HepG2 (cell line): ENCODE measurements around the gene PRXL2B. TPM values are rescaled to one million over a fixed set of nuclear protein-coding genes. Genes with fewer than 3 reads are reported as not detected.
A peak's percentile ranks its signal among the peaks of the same experiment; 100 is the strongest.

Experiments
- BHLHE40 ChIP-seq: IDR thresholded peaks from 2 replicates; pipeline ENCODE4 v1.6.1; 2011; ENCODE audit warnings: low read length, improper control_type of control experiment
- CENPX ChIP-seq: sonication (generic); formaldehyde crosslinking; IDR thresholded peaks from 2 replicates; pipeline ENCODE4 v1.9.0; 2021; ENCODE audit warnings: mild to moderate bottlenecking, missing genetic modification reagents, moderate library complexity
- CHCHD3 ChIP-seq: sonication (generic); formaldehyde crosslinking; IDR thresholded peaks from 2 replicates; pipeline ENCODE4 v1.8.0; 2022; ENCODE audit warnings: mild to moderate bottlenecking, missing genetic modification reagents, moderate library complexity
- FOXP1 ChIP-seq, 2 experiments: fragments of 450-650 bp in 1 of 2; IDR thresholded peaks; 2 replicates each; pipeline ENCODE4 v1.6.1; 2017 to 2018; ENCODE audit warnings: antibody characterized with exemption in 1 of 2
- GLMP ChIP-seq: sonication (generic); formaldehyde crosslinking; IDR thresholded peaks from 2 replicates; pipeline ENCODE4 v1.9.0; 2021; ENCODE audit warnings: missing genetic modification reagents, mild to moderate bottlenecking, borderline replicate concordance
- GTF3A ChIP-seq: sonication (generic); formaldehyde crosslinking; conservative IDR thresholded peaks from 2 replicates; pipeline ENCODE4 v1.4.0; 2020; ENCODE audit warnings: mild to moderate bottlenecking, missing genetic modification reagents
- HOXD1 ChIP-seq: sonication (generic); formaldehyde crosslinking; IDR thresholded peaks from 2 replicates; pipeline ENCODE4 v1.5.0; 2020; ENCODE audit warnings: missing genetic modification reagents
- KLF15 ChIP-seq: sonication (generic); formaldehyde crosslinking; IDR thresholded peaks from 2 replicates; pipeline ENCODE4 v1.8.1; 2023; ENCODE audit warnings: borderline replicate concordance, mild to moderate bottlenecking, inconsistent platforms, missing genetic modification reagents, mixed read lengths
- KMT2A ChIP-seq: sonication (generic); formaldehyde crosslinking; IDR thresholded peaks from 2 replicates; pipeline ENCODE4 v1.4.0; 2020; ENCODE audit warnings: missing genetic modification reagents
- MTA1 ChIP-seq: sonication (generic); formaldehyde crosslinking; IDR thresholded peaks from 2 replicates; pipeline ENCODE4 v1.4.0; 2020; ENCODE audit warnings: missing genetic modification reagents, mild to moderate bottlenecking, borderline replicate concordance
- PBX3 ChIP-seq: sonication (generic); formaldehyde crosslinking; IDR thresholded peaks from 2 replicates; pipeline ENCODE4 v1.8.1; 2023; ENCODE audit warnings: missing genetic modification reagents, inconsistent platforms, borderline replicate concordance
- PHB2 ChIP-seq: fragments of 450-650 bp; IDR thresholded peaks from 2 replicates; pipeline ENCODE4 v1.6.1; 2018; ENCODE audit not compliant: partially characterized antibody
- PRPF4 ChIP-seq: fragments of 200-400 bp; formaldehyde crosslinking; IDR thresholded peaks from 2 replicates; pipeline ENCODE4 v1.6.1; 2016; ENCODE audit warnings: low read length, low read depth; ENCODE audit not compliant: poor library complexity, severe bottlenecking
- RBFOX2 ChIP-seq: fragments of 200-400 bp; formaldehyde crosslinking; IDR thresholded peaks from 2 replicates; pipeline ENCODE4 v1.6.1; 2017; ENCODE audit warnings: low read depth, mild to moderate bottlenecking, low read length
- SIN3B ChIP-seq: fragments of 150-350 bp; IDR thresholded peaks from 2 replicates; pipeline ENCODE4 v1.6.1; 2014; ENCODE audit warnings: low read length
- SMC3 ChIP-seq: IDR thresholded peaks from 2 replicates; pipeline ENCODE4 v1.6.1; 2011; ENCODE audit warnings: low read length, improper control_type of control experiment
- TGIF2 ChIP-seq: IDR thresholded peaks from 2 replicates; pipeline ENCODE4 v1.6.1; 2016; ENCODE audit warnings: control low read depth, missing compliant biosample characterization
- ZBTB8A ChIP-seq: sonication (generic); formaldehyde crosslinking; IDR thresholded peaks from 2 replicates; pipeline ENCODE4 v1.4.0; 2020; ENCODE audit warnings: mild to moderate bottlenecking, low read depth, missing genetic modification reagents, borderline replicate concordance
- ZFP62 ChIP-seq: sonication (generic); formaldehyde crosslinking; IDR thresholded peaks from 2 replicates; pipeline ENCODE4 v1.4.0; 2020; ENCODE audit warnings: missing genetic modification reagents
- ZGPAT ChIP-seq: IDR thresholded peaks from 2 replicates; pipeline ENCODE4 v1.6.1; 2016; ENCODE audit warnings: mild to moderate bottlenecking
- ZIK1 ChIP-seq: sonication (generic); formaldehyde crosslinking; IDR thresholded peaks from 2 replicates; pipeline ENCODE4 v1.5.0; 2020; ENCODE audit warnings: mild to moderate bottlenecking, low read depth, missing genetic modification reagents, borderline replicate concordance
- ZMAT3 ChIP-seq: sonication (generic); formaldehyde crosslinking; conservative IDR thresholded peaks from 2 replicates; pipeline ENCODE4 v1.7.0; 2021; ENCODE audit warnings: missing genetic modification reagents
- ZNF235 ChIP-seq: sonication (generic); formaldehyde crosslinking; IDR thresholded peaks from 2 replicates; pipeline ENCODE4 v1.8.1; 2023; ENCODE audit warnings: mild to moderate bottlenecking, missing genetic modification reagents, borderline replicate concordance
- ZNF317 ChIP-seq: sonication (generic); formaldehyde crosslinking; IDR thresholded peaks from 2 replicates; pipeline ENCODE4 v1.5.0; 2020; ENCODE audit warnings: mild to moderate bottlenecking, missing genetic modification reagents
- ZNF557 ChIP-seq: sonication (generic); formaldehyde crosslinking; IDR thresholded peaks from 2 replicates; pipeline ENCODE4 v1.4.0; 2020; ENCODE audit warnings: missing genetic modification reagents
- ZNF598 ChIP-seq: sonication (generic); formaldehyde crosslinking; IDR thresholded peaks from 2 replicates; pipeline ENCODE4 v1.5.1; 2020; ENCODE audit warnings: mild to moderate bottlenecking, missing genetic modification reagents, borderline replicate concordance
- ZNF615 ChIP-seq: sonication (generic); formaldehyde crosslinking; IDR thresholded peaks from 2 replicates; pipeline ENCODE4 v1.5.0; 2020; ENCODE audit warnings: mild to moderate bottlenecking, missing genetic modification reagents, borderline replicate concordance
- ZNF678 ChIP-seq: sonication (generic); formaldehyde crosslinking; IDR thresholded peaks from 2 replicates; pipeline ENCODE4 v1.4.0; 2020; ENCODE audit warnings: mild to moderate bottlenecking, missing genetic modification reagents
- ZNF713 ChIP-seq: sonication (generic); formaldehyde crosslinking; IDR thresholded peaks from 2 replicates; pipeline ENCODE4 v1.4.0; 2020; ENCODE audit warnings: mild to moderate bottlenecking, missing genetic modification reagents
- ZZZ3 ChIP-seq: sonication (generic); formaldehyde crosslinking; IDR thresholded peaks from 2 replicates; pipeline ENCODE4 v1.4.0; 2020; ENCODE audit warnings: missing genetic modification reagents, mild to moderate bottlenecking, borderline replicate concordance
- polyA plus RNA-seq, 8 experiments: library from polyadenylated mRNA; depleted of rRNA in 3 of 8; stranded (reverse) in 7 of 8; unstranded in 1 of 8; fragments of >200 nt; fragmentation: Illumina TruSeq in 4 of 8; extraction: Trizol in 4 of 8; gene quantifications; 2 replicates each; pipeline versions ENCODE4 v1.2.1 to v1.2.3, GENCODE V29; 2011 to 2016; ENCODE audit warnings: low read depth in 4 of 8, missing spikeins in 1 of 8, mixed read lengths in 1 of 8; ENCODE audit not compliant: insufficient read depth in 1 of 8
- total RNA-seq, 5 experiments: library from RNA; depleted of rRNA; stranded (reverse); fragments of >200 nt; fragmentation: Illumina TruSeq; extraction: Trizol; gene quantifications; 2 replicates each; pipeline ENCODE4 v1.2.3, GENCODE V29; 2016; ENCODE audit warnings: low read depth in 1 of 5

Gene PRXL2B
- total and polyA plus RNA-seq, 2 of the 13 experiments (the other 11 are each of a cell fraction or from before 2014, with no cell fraction given): 16.8 to 22.1 TPM

DNA sequence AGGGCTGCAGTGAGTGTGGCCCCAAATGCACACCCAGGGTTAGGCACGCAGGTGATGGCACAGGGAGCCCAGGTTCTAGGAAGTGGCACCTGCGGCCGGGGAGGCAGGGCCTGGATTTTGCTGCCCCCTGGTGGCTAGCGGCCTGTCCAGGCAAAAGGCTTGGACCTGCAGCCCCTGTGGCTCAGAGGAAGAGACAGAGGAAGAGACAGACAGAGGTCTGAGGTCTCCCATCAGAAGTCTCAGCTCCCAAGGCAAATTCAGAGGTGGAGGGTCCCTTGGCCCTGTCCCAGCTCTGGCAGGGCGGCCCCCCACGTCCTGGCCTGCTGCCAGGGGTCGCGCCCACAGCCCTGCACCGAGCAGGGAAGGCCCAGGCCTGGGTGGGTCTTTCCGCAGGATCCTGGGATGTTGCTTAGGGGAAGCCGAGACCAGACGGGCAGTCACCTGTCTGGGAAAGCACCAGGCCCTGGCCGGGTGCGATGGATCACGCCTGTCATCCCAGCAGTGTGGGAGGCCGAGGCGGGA lies 38.4 kb upstream of the PRXL2B start (continued):
- TF ChIP-seq ZGPAT (CRISPR knock-in tag) (no peak), TGIF2 (0 out of 2 replicates have a peak, but pooled peaks have one; percentile 26), ZNF557 (CRISPR knock-in tag) (no peak), ZNF598 (CRISPR knock-in tag) (no peak), PBX3 (no peak), ZNF317 (CRISPR knock-in tag) (0 out of 2 replicates have a peak, but pooled peaks have one; percentile 16), SIN3B (no peak), ZNF713 (CRISPR knock-in tag) (no peak), RBFOX2 (no peak), ZZZ3 (CRISPR knock-in tag) (0 out of 2 replicates have a peak, but pooled peaks have one; percentile 10), ZMAT3 (CRISPR knock-in tag) (no peak), GTF3A (CRISPR knock-in tag) (no peak), HOXD1 (no peak), FOXP1 (IDR thresholded peaks at IDR 0.05) (no peak), FOXP1 (CRISPR knock-in tag; IDR thresholded peaks at IDR 0.05) (no peak), PHB2 (no peak), ZFP62 (CRISPR knock-in tag) (no peak), PRPF4 (no peak), ZBTB8A (CRISPR knock-in tag) (no peak), CHCHD3 (no peak), KLF15 (CRISPR knock-in tag) (no peak), CENPX (CRISPR knock-in tag) (no peak), ZIK1 (CRISPR knock-in tag) (no peak), ZNF678 (CRISPR knock-in tag) (0 out of 2 replicates have a peak, but pooled peaks have one; percentile 46), ZNF235 (CRISPR knock-in tag) (0 out of 2 replicates have a peak, but pooled peaks have one; percentile 30), KMT2A (CRISPR knock-in tag) (no peak), BHLHE40 (no peak), SMC3 (peak; percentile 64), MTA1 (CRISPR knock-in tag) (no peak), GLMP (CRISPR knock-in tag) (no peak), ZNF615 (CRISPR knock-in tag) (no peak)
